ENCODE data around the gene TAX1BP3. TPM values are rescaled to one million over a fixed set of nuclear protein-coding genes. Genes with fewer than 3 reads are reported as not detected.

The TAX1BP3 gene
- total RNA-seq, 1 experiment from 2014 or later = 147 TPM

DNA sequence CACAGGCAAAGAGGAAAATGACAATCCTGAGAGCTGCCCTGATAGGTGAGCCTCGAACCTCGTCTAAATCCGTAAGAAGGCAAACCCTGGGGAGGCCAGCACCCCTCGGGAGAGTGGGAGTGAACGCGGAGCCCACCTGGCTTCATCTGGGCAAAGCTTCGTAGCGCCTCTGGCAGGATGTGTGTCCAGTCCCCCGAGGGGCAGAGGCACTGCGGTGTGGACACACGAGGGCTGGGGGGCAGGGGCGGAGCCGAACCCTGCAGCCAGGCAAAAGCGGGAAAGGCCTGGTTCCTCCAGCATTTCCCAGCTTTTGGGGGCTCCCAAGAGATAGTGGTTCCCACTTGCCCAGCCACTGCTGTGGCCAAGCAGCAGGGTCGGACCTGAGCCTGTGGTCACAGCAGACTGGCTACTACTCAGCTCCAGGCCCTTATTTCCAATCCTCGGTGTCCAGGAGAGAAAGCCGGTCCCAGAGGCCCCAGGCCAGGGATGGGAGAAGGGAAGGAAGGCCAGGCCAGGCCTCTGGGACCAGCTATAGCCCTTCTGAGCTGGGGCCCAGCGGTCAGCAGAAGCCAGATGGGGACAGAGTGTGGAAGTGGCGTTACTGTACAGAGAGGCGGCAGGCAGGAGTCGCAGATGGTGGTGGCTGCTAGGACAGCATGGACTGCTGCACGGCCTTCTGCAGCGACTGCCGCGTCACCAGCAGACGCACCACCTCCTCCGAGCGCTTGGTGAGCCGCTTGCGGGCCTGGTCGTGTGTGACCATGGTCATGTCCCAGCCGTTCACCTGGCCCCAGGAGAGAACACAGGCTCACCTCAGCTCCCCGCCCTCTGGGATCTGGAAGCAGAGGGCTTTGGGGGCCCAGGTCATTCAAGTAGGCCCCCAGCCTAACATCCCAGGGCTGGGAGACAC lies 5.0 kb downstream of the TAX1BP3 start:
- H3K27ac Mint-ChIP-seq (ENCODE audit: low read depth, unreplicated experiment) = no peak overlapping the region
- intact Hi-C loops (cut with micrococcal nuclease) = no loop called here
- CTCF ChIA-PET = interaction anchor here (0.7 to 0.8 kb wide), 3 partner anchors 12 to 157 kb away, joined by 3 to 4 read pairs (median 4); no protein-coding TSS in a partner anchor
- no peak overlapping the region for H3K4me3 Mint-ChIP-seq (ENCODE audit: unreplicated experiment)
- H3K4me1 Mint-ChIP-seq (ENCODE audit: insufficient read depth, unreplicated experiment) = peaks cover 15% of the 10 kb centered on the region
- H3K9me3 Mint-ChIP-seq (ENCODE audit: unreplicated experiment) = no peaks in the 10 kb centered on the region
- no peak for TF ChIP-seq CTCF (IDR thresholded peaks at IDR 0.05; ENCODE audit: unreplicated experiment)
- DNase-seq (ENCODE audit: unreplicated experiment) = no peak
- POLR2A ChIA-PET = interaction anchor here (0.6 to 0.8 kb wide), 3 partner anchors 23 to 771 kb away, joined by 3 to 4 read pairs (median 3); partner anchors contain the start of gene HASPIN
- H3K27me3 Mint-ChIP-seq (ENCODE audit: insufficient read depth, unreplicated experiment) = no peaks in the 10 kb centered on the region
- H3K36me3 Mint-ChIP-seq (ENCODE audit: insufficient read depth, unreplicated experiment) = peaks cover 41% of the 10 kb centered on the region
- BruUV-seq (replicated peaks) = no TSS peak

GRCh38 chr17:3660311-3660891 lies 8.0 kb downstream of the TAX1BP3 start:
- Mint-ChIP-seq H3K9me3 (ENCODE audit: unreplicated experiment) (no peaks in the 10 kb centered on the region), H3K27ac (ENCODE audit: low read depth, unreplicated experiment) (peak overlapping the region; percentile 31), H3K4me3 (ENCODE audit: unreplicated experiment) (no peak overlapping the region), H3K27me3 (ENCODE audit: insufficient read depth, unreplicated experiment) (no peaks in the 10 kb centered on the region), H3K4me1 (ENCODE audit: insufficient read depth, unreplicated experiment) (peaks cover 6% of the 10 kb centered on the region), H3K36me3 (ENCODE audit: insufficient read depth, unreplicated experiment) (peaks cover 30% of the 10 kb centered on the region)
- DNase-seq (ENCODE audit: unreplicated experiment) = no peak
- POLR2A ChIA-PET = interaction anchor here (0.8 to 4.8 kb wide), 5 partner anchors 7 to 452 kb away, joined by 3 to 34 read pairs (median 5); partner anchors contain the start of genes CTNS, EMC6, SHPK and TAX1BP3
- no TSS peak for BruUV-seq (replicated peaks)
- TF ChIP-seq CTCF (IDR thresholded peaks at IDR 0.05; ENCODE audit: unreplicated experiment) = no peak
- CTCF ChIA-PET = interaction anchor here (1.3 kb wide), 1 partner anchor 12 kb away, joined by 3 read pairs; no protein-coding TSS in a partner anchor
- intact Hi-C loops (cut with micrococcal nuclease) = no loop called here

- peaks cover 6% of the 10 kb centered on the region for H3K4me1 Mint-ChIP-seq (ENCODE audit: insufficient read depth, unreplicated experiment)
- POLR2A ChIA-PET = interaction anchor here (0.5 to 4.8 kb wide), 7 partner anchors 8 to 451 kb away, joined by 3 to 34 read pairs (median 4); partner anchors contain the start of genes CTNS, EMC6, SHPK and TAX1BP3
- BruUV-seq (replicated peaks) = no TSS peak
- intact Hi-C loops (cut with micrococcal nuclease) = no loop called here
- no peak overlapping the region for H3K4me3 Mint-ChIP-seq (ENCODE audit: unreplicated experiment)
- peaks cover 24% of the 10 kb centered on the region for H3K36me3 Mint-ChIP-seq (ENCODE audit: insufficient read depth, unreplicated experiment)
- H3K27ac Mint-ChIP-seq (ENCODE audit: low read depth, unreplicated experiment) = peak overlapping the region; percentile 31
- TF ChIP-seq CTCF (IDR thresholded peaks at IDR 0.05; ENCODE audit: unreplicated experiment) = no peak
- CTCF ChIA-PET = no interaction called here
- no peaks in the 10 kb centered on the region for H3K27me3 Mint-ChIP-seq (ENCODE audit: insufficient read depth, unreplicated experiment)
- DNase-seq (ENCODE audit: unreplicated experiment) = peak; percentile 75
- no peaks in the 10 kb centered on the region for H3K9me3 Mint-ChIP-seq (ENCODE audit: unreplicated experiment)
These were observed 8.8 kb downstream of the TAX1BP3 start for GRCh38 chr17:3659541-3660111.

Measured in MCF 10A (cell line).